ENCODE measurements around the gene NFATC2. TPM values are rescaled to one million over a fixed set of nuclear protein-coding genes. Genes with fewer than 3 reads are reported as not detected.

NFATC2 gene
- total and polyA plus RNA-seq, 7 donors, result 1.4 to 16.9 (median 5.0) TPM

- H3K9me3 ChIP-seq, result no peaks in the 10 kb centered on the region
- TF ChIP-seq EP300 (IDR thresholded peaks at IDR 0.05), result no peak
- TF ChIP-seq POLR2AphosphoS5 (IDR thresholded peaks at IDR 0.05), result no peak
- TF ChIP-seq, protein P1, sequence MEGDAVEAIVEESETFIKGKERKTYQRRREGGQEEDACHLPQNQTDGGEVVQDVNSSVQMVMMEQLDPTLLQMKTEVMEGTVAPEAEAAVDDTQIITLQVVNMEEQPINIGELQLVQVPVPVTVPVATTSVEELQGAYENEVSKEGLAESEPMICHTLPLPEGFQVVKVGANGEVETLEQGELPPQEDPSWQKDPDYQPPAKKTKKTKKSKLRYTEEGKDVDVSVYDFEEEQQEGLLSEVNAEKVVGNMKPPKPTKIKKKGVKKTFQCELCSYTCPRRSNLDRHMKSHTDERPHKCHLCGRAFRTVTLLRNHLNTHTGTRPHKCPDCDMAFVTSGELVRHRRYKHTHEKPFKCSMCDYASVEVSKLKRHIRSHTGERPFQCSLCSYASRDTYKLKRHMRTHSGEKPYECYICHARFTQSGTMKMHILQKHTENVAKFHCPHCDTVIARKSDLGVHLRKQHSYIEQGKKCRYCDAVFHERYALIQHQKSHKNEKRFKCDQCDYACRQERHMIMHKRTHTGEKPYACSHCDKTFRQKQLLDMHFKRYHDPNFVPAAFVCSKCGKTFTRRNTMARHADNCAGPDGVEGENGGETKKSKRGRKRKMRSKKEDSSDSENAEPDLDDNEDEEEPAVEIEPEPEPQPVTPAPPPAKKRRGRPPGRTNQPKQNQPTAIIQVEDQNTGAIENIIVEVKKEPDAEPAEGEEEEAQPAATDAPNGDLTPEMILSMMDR (IDR thresholded peaks at IDR 0.05), result no peak
- no peak for TF ChIP-seq POLR2A (IDR thresholded peaks at IDR 0.05)
- no peak for DNase-seq
- H3K36me3 ChIP-seq, result no peaks in the 10 kb centered on the region
- peaks cover 0 to under 1% (median 0%) of the 10 kb centered on the region in 3 donors for H3K27me3 ChIP-seq
- WGBS, 2 donors, result 98% methylated on average over 4 of the region's 4 CpGs
- no peaks in the 10 kb centered on the region for H3K4me1 ChIP-seq
- H3K27ac ChIP-seq, result no peak overlapping the region
- H3K4me3 ChIP-seq, result no peak overlapping the region
- intact Hi-C loops (cut with DNase I), result no loop called here
Measured at GRCh38 chr20:51549474-51549873, 7.0 kb upstream of the NFATC2 start.

- DNase-seq, result no peak
- 68 to 89% methylated on average over 7 of the region's 7 CpGs for WGBS, 2 donors
- no peaks in the 10 kb centered on the region for H3K9me3 ChIP-seq
- H3K36me3 ChIP-seq, result no peaks in the 10 kb centered on the region
- peaks cover 0 to 6% (median 3%) of the 10 kb centered on the region in 4 donors for H3K4me1 ChIP-seq
- TF ChIP-seq EP300 (IDR thresholded peaks at IDR 0.05) (no peak), POLR2A (IDR thresholded peaks at IDR 0.05) (no peak), POLR2AphosphoS5 (IDR thresholded peaks at IDR 0.05) (no peak)
- TF ChIP-seq, protein P1 (IDR thresholded peaks at IDR 0.05), result no peak
- no peak overlapping the region for H3K4me3 ChIP-seq
- peaks cover 0 to 13% (median 0%) of the 10 kb centered on the region in 3 donors for H3K27me3 ChIP-seq
- intact Hi-C loops (cut with DNase I), result no loop called here
- H3K27ac ChIP-seq, result no peak overlapping the region
Measured at GRCh38 chr20:51547951-51548350, 5.4 kb upstream of the NFATC2 start.

GRCh38 chr20:51545515-51545914, 3.0 kb upstream of the NFATC2 start:
- intact Hi-C loops (cut with DNase I), result no loop called here
- TF ChIP-seq, protein P1 (IDR thresholded peaks at IDR 0.05), result no peak
- no peak for TF ChIP-seq POLR2AphosphoS5 (IDR thresholded peaks at IDR 0.05)
- TF ChIP-seq EP300 (IDR thresholded peaks at IDR 0.05), result no peak
- no peak for TF ChIP-seq POLR2A (IDR thresholded peaks at IDR 0.05)
- Histone ChIP-seq H3K4me3 (no peak overlapping the region), H3K27ac (no peak overlapping the region), H3K9me3 (no peaks in the 10 kb centered on the region), H3K36me3 (no peaks in the 10 kb centered on the region), H3K4me1 (peaks cover 0 to 30% (median 24%) of the 10 kb centered on the region in 4 donors), H3K27me3 (peaks cover 0 to 17% (median 0%) of the 10 kb centered on the region in 3 donors)
- no peak for DNase-seq
- 89 to 96% methylated on average over 2 of the region's 2 CpGs for WGBS, 2 donors

GRCh38 chr20:51543422-51543788, 886 bp upstream of the NFATC2 start:
- Histone ChIP-seq H3K27me3 (peaks cover 0 to 17% (median 0%) of the 10 kb centered on the region in 3 donors), H3K27ac (no peak overlapping the region), H3K4me3 (no peak overlapping the region), H3K9me3 (no peaks in the 10 kb centered on the region), H3K4me1 (peaks cover 0 to 30% (median 24%) of the 10 kb centered on the region in 4 donors), H3K36me3 (no peaks in the 10 kb centered on the region)
- TF ChIP-seq, protein P1 (IDR thresholded peaks at IDR 0.05), result no peak
- no peak for TF ChIP-seq POLR2AphosphoS5 (IDR thresholded peaks at IDR 0.05)
- TF ChIP-seq EP300 (IDR thresholded peaks at IDR 0.05), result no peak
- no peak for TF ChIP-seq POLR2A (IDR thresholded peaks at IDR 0.05)
- no peak for DNase-seq
- 65 to 77% methylated on average over 7 of the region's 7 CpGs for WGBS, 2 donors
- intact Hi-C loops (cut with DNase I), result loop anchor here (5.0 kb wide), 1 partner anchor 81 kb away; no protein-coding TSS in a partner anchor
